ENCODE measurements around the gene GCN1. TPM values are rescaled to one million over a fixed set of nuclear protein-coding genes. Genes with fewer than 3 reads are reported as not detected.
"Not testable (repeated sequence)": the region's sequence is repeated elsewhere in the genome, so short reads cannot be mapped to it uniquely, and the experiment has no call there.

GCN1 gene
- total RNA-seq, 1 donor from 2014 or later, result 62.4 TPM

DNA sequence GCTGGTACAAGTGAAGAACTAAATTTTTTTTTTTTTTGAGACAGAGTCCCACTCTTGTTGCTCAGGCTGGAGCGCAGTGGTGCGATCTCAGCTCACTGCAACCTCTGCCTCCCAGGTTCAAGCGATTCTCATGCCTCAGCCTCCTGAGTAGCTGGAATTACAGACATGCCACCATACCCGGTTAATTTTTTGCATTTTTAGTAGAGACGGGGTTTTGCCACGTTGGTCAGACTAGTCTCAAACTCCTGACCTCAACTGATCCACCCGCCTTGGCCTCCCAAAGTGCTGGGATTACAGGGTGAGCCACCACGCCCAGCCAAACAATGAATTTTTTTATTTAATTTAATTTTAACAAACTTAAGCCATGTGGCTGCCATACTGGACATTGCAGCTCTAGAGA lies 1.2 kb downstream of the GCN1 start:
- not testable (repeated sequence) for DNase-seq (ENCODE audit: low spot score in 2 of 2); FAIRE-seq

DNA sequence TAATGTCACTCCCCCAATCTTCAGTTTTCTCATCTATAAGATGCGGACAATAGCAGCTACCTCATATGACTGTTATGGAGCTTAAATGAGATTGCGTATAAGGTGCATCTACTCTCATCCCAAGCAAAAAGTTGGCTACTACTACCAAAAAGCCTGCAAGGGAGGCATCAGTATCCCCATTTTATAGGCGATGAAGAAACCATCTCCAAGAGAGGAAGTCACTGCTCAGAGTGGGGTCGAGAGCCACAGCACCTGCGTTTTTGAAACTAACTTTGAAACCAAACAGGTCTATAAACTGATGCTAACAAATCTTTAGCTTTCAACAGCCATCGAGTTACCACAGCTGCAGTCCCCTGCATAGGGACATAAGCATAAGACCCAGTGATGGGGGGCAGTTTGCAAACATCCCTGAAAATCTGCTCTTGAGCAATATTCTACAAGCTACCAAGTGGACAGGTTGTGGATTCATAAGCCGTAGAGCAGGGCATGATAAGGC lies 3.5 kb downstream of the GCN1 start:
- DNase-seq (ENCODE audit: low spot score in 2 of 2), result no peak
- FAIRE-seq, result no peak

DNA sequence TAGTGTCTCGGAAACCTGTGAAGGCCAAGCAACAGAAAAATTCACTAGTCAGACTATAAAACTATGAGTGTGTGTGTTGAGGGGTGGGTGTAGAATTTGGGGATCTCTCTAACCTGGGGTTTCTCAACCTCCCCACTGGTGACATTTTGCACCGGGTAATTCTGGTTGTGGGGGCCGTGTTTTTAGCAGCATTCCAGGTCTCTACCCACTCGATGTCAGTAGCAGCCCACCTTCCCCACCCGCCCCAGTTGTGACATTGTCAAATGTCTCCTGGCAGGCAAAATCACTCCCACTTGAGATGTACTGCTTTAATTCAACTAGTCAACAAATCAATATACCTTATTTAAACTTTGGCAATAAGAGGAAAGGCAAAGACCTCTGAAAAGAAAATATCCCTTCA lies 4.1 kb downstream of the GCN1 start:
- no peak for FAIRE-seq
- DNase-seq (ENCODE audit: low spot score in 2 of 2), result no peak

DNA sequence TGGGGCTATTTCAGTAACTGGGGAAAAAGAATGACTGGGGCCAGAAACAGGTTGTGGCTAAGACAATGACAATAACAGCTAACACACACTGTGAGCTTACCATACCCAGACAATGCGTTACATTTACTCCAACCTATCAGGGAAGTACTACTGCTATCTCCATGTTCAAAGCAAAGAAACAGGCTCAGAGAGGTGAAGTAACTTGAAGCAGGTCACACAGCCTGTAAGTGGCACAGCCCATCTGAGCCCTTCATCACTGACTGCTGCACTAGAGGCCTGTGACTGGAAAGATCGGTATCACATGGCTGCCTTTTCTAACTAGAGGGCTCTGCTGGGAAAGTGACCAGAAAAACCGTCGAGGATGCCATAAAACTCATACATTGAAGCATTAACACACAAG lies 7.9 kb downstream of the GCN1 start:
- DNase-seq (ENCODE audit: low spot score in 2 of 2), result no peak
- no peak for FAIRE-seq

DNA sequence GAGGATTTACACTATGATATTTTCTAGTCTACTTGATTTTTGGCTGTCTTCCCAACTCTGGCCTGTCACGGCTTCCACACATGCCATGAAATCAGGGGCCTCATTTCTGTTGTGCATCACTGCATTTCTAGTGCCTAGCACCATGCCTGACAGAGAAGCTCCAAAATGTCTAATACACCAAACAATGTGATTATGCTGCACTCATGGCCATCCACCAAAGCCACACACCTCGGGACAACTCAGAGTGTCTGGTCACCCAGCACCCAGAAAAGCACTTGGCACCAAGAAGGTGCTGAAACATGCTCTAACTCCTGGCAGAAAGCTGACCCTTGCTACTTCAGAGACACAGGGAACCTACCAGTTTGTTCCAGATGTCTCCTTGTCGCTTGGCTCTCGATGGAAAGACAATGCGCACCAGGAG lies 11.3 kb downstream of the GCN1 start:
- no peak for DNase-seq (ENCODE audit: low spot score in 2 of 2)

DNA sequence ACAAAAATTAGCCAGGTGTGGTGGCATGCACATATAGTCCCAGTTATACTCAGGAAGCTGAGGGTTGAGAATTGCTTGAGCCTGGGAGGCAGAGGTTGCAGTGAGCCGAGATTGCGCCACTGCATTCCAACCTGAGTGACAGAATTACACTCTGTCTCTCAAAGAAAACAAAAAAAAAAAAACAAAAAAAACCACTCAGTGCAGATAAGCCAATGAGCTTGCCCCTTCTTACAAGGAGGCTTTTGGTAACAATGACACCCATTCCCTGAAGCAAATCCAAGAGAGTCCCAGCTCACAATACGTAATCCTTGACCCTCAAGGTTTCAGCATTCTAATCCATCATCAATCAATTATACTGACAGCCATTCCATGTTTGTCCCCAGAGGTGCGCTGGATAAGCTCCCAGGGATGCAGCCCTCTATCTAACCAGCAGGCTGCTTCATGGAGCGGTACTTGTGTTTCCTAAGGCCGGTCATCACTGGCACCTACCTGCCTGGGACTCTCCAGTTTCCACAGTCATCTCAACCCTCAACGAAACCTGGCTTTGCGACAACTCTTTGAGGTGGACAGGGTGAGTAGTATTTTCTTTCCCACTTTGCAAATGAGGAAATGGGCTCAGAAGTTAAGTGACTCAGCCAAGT lies 12.4 kb downstream of the GCN1 start:
- no peak for DNase-seq (ENCODE audit: low spot score in 2 of 2)
- FAIRE-seq, result no peak

More for the DNA sequence above, 11.3 kb downstream of the GCN1 start:
- no peak for FAIRE-seq

DNA sequence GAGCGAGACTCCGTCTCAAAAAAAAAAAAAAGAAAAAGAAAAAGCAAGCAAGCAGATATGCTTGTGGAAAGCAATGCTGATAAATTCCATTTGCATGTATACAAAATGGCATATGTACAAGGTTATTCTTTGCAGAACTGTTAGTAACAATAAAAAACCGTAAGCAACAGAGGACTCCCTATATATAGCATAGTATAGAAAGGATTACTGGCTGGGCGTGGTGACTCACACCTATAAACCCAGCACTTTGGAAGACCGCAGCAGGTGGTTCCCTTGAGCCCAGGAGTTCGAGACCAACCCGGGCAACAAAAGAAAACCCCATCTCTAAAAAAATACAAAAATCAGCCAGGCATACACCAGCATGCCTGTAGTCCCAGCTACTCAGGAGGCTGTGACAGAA lies 13.5 kb downstream of the GCN1 start:
- FAIRE-seq (no peak), DNase-seq (ENCODE audit: low spot score in 2 of 2) (no peak)

DNA sequence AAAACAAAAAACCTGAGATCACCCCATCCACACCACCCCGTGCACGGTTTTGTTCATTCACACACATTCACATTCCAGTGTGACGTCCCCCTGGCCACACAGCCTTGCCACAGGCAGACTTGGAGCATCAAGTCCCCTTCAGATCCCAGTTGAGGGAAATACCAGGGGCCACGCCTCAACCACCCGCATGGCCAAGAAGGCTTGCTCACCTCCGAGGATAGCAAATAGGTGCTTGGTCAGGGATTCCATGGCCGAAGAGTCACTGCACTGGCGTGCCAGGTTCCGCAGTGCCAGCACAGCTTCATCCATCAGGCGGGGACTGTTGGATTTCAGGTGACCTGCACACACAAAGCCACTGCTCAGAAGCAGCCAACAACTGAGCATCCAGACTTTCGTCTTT lies 19.0 kb downstream of the GCN1 start:
- FAIRE-seq, result no peak
- DNase-seq (ENCODE audit: low spot score in 2 of 2), result no peak

DNA sequence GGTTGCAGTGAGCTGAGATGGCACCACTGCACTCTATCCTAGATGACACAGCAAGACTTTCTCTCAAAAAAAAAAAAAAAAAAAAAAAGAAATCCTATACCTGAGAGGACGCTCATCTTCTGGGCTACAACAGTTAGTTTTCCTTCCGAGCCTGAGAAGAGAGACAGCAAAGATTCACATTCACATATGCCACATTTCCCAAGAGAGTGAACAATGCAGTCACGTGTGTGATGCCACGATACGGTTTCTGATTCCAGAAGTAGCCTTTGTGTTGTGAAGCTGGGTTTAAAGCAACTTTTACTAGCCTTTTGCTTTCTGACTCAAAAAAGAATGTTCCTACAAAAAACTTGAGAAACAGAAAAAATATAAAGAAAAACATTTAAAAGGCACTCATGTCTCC lies 19.5 kb downstream of the GCN1 start:
- no peak for FAIRE-seq
- no peak for DNase-seq (ENCODE audit: low spot score in 2 of 2)

DNA sequence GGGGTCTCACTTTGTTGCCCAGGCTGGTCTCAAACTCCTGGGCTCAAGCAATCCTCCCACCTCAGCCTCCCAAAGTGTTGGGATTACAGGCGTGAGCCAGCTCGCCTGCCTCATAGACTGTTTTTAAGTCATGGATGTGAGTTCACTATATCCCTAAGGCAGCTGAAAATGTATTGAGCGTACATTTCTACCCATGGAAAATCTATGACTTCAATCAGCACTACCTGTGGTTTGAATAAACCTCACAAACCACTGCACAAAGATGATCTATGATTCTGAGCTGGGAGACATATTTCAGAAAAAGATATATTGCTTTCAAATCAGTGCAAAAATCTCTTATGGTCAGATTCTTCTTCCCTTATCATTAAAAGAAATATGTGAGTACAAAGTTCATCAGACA lies 22.5 kb downstream of the GCN1 start:
- FAIRE-seq, result no peak
- DNase-seq (ENCODE audit: low spot score in 2 of 2), result no peak

DNA sequence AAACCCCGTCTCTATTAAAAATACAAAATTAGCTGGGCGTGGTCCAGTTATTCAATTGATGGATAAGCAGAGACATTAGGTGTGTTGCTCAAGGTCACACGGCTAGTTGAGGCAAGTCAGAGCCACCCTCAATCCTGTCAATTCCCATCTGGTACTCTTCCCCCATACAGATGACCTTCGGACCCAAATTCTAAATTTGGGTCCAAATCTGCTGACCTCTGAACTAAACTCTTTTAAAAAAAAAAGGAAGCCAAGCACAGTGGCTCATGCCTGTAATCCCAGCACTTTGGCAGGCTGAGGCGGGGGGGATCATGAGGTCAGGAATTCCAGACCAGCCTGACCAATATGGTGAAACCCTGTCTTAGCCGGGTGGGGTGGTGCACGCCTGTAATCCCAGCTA lies 23.9 kb downstream of the GCN1 start:
- FAIRE-seq (no peak), DNase-seq (ENCODE audit: low spot score in 2 of 2) (no peak)

DNA sequence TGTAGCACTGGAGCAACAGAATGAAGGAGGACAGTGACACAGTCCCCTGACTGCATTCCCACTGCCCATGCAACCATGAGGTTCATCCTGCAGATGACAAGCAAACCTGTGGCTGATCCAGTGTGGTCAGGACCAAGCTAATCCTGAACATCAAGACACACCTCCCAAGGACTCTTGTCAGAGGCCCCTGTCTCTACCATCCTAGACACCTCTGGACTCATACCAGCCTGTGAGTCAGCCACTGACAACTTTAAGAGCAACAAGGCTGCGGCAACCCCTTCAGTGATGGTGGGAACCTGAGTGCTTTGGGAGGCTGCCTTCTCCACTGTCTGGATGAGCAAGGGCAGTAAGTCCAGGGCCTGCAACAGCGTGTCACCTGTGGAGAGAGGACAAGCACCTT lies 24.6 kb downstream of the GCN1 start:
- DNase-seq (ENCODE audit: low spot score in 2 of 2) (no peak), FAIRE-seq (no peak)

DNA sequence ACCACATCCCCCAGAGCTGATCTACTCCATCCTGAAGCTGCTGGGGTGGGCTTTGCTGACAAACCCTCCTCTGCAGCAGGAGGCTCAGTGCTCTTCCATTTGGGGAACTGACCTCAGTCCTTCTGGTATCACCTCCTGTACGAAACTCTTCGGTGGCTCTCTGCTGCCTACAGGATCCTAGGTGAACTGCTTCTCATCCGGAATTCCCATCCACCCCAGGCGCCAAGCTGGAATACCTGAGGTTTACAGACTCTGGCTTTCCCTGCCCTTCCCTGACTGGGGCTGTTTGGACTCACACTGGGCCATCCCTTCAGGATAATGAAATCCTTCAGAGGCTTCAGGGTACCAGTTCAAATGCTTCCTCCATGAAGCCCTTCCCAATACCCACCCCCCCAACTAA lies 26.2 kb downstream of the GCN1 start:
- no peak for FAIRE-seq
- DNase-seq (ENCODE audit: low spot score in 2 of 2), result no peak

DNA sequence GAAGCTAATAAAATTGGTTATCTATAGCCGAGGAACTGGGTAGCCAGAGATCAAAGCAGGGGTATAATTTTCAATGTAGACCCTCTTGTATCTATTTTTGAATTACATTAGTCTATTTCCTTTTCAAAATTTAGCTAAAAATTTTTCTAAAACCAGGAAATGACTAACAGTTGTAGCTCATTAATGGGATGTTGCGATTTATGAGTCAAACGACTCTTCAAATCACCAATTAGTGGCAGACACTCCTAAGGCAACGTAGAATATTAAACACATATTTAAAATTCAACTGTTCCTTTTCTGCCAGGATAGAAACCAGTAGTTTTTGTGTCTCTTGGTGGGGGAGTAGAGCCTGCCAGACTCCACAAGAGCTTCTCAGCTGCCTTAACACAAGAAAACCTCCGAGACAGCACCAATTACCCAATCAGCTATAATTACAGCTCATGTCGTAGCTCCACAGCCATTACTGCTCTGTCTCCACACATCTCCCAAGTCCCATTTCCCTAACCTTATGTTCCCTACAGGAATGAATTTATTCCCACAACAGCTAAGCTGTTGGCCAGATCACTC lies 26.9 kb downstream of the GCN1 start:
- DNase-seq (ENCODE audit: low spot score in 2 of 2) (no peak), FAIRE-seq (no peak)

DNA sequence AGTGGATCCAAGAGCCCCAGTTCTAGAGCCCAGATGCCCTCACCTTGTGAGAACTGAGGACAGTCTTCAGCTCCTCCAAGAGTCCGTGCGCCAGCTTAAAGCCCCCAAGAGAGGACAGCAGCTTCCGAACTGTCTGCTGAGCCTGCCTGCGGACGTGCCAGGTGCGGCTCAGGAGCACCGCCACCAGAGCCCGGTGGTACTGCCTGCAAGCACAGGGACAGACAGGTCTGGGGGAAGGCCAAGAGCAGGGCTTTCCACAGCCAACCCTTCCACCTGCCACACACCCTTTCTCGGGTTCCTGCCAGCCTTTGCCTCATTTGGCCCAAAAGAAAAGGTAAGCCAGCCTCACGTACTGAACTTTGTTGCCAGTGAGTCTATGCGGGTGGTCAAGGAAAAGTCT lies 30.2 kb downstream of the GCN1 start:
- no peak for FAIRE-seq
- DNase-seq (ENCODE audit: low spot score in 2 of 2), result no peak

DNA sequence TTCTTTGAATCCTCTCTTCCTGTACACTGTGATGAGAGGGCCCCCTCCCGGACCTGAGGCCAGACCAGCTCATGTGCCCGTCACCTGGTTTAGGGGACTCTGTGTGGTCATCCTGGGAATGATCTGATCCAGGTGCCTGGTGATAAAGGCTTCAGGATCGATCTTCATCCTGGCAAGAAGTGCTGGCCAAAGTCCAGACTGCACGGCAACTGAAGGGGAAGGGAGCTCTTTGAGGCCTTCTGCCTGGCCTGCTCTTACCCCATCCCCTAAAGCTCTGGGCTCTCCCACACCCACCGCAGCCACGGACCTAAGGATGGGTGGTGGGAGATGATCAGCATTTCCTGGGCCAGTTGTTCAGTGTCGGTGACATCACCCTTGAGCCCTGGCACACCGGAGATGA lies 31.8 kb downstream of the GCN1 start:
- DNase-seq (ENCODE audit: low spot score in 2 of 2) (no peak), FAIRE-seq (no peak)

DNA sequence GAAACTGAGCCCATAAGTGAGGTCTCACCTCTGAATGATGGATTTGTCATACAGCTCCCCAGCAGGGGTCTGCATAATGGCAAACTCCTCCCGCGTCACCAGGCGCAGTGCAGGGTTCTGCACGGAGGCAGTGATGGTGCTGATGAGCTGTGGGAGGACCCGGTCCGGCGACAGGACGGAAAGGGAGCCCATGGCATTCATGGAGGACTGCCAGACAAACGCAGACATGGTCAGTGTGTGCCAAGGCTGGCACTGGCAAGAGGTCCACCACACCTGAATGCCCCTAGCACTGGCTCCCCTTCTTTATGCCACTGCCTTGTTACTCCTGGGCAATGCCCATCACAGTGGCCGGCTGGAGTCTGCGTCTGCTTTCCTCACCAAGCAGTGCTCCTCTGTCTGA lies 32.7 kb downstream of the GCN1 start:
- no peak for FAIRE-seq
- no peak for DNase-seq (ENCODE audit: low spot score in 2 of 2)

DNA sequence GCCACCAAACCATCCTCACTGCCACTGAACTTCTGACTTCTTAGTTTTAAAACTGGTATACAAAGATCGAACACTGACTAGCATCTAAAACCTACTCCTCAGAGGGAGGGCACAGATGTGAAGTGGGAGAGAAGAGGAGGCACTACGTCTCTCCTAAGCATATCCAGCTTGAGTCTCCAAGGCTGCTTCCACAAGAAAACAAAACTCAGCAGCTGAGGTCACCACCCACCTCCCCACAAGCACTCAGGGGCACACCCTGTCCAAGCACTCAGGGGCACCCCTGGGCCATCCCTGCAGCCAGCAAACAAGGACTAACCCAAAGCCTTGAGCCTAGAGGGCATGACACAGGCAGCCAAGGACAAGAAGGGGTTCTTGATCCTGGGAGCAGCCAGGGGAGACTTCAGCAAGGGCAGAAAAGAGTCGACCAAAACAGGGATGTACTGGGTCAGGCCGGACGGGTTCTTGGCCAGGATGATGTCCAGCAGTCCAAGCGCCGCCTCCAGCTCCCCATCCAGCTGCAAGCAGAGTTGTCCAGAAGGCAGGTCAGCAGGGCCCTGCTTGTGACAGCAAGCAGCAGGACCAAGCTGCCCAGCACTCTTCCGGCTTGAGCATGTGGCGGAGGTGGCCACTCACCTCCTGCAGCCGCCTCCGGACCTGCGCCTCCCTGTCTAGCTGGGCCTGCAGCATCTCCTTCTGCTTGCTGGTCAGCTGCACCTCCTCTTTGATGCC lies 34.8 kb downstream of the GCN1 start:
- FAIRE-seq, result no peak
- no peak for DNase-seq (ENCODE audit: low spot score in 2 of 2)

DNA sequence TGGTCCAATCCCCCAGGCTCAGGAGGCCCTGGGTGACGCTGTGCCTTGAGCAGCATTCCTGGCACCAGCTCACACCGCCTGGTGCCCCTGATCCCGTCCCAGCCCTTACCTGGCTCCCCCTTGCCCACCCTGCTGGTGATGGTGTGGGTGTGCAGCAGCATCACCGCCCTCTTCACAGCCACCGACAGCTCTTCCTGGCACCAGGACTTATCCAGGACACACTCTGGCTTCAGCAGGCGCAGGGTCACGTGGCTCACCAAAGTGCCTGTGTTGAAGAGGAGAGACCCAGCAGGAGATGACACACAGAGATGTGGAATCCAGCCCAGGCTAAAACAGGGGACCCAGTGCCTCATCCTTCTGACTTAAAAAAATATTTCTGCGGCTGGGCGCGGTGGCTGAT lies 36.2 kb downstream of the GCN1 start:
- DNase-seq (ENCODE audit: low spot score in 2 of 2) (no peak), FAIRE-seq (no peak)

DNA sequence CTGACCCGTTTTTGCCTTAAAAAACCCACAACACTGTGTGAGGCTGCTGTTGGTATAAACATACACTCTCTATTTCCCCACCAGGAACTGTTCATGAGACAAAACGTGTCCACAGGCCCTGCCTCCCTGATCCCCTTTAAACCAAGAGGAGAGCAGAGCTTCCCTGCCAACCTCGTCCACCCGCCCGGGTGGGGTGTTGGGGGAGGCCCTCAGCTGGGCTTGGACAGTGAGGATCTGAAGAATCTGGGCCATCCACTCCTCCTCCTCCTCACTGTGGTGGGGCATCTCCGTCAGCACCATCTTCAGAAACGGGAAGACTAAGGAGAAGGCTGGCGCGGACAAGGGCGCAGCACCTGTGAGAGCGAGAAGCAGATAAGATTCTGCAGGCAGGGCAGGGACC lies 36.8 kb downstream of the GCN1 start:
- FAIRE-seq, result no peak

DNA sequence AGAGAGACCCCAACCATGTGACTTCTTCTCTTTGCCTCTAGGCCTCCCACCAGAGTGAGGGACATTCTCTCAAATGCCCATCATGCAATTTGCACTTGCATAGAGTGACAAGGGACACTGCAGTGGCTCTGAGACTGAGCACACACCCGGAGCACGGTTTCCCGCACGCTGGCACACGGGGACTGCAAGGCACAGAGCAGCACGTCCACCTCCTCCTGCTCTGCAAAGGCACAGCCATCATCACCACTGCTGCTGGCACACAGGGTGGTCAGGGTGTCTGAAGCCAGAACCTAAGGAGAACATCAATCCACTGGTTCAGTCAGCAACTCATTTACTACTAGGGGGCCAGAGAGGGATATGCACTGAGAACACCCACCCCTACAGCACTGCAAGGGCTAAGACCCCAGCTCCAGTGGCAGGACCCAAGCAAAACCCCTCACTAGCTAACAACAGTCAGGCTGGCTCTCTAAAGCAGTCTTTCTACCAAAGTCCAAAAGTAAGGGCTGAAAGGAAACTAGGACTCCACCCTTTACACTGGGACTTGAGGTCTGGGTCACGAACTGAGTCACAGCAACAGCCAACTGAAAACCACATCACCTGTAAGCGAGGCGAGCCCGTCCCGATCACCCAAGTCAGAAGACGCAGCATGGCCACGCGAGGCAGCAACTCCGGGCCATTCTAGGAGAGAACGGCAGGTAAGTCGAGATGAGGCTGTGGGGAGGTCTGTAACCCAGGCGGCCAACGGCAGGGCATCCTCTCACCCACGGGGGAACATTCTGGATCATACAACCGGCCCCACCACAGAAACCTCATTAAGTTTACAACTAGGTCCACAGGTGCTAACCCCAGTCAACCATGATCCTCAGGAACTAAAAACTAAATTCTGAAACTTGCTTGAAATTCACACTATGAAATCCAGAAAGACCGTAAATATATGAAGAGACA lies 37.9 kb downstream of the GCN1 start:
- no peak for DNase-seq (ENCODE audit: low spot score in 2 of 2)
- FAIRE-seq, result no peak

More for the DNA sequence above, 36.8 kb downstream of the GCN1 start:
- DNase-seq (ENCODE audit: low spot score in 2 of 2), result no peak
